Measurements from ENCODE around the gene OGFRL1. TPM values are rescaled to one million over a fixed set of nuclear protein-coding genes. Genes with fewer than 3 reads are reported as not detected.
A peak's percentile ranks its signal among the peaks of the same experiment; 100 is the strongest.
"Not testable (repeated sequence)": the region's sequence is repeated elsewhere in the genome, so short reads cannot be mapped to it uniquely, and the experiment has no call there.

Gene OGFRL1
- polyA plus RNA-seq, 1 donor from 2014 or later, result 8.3 TPM

DNA sequence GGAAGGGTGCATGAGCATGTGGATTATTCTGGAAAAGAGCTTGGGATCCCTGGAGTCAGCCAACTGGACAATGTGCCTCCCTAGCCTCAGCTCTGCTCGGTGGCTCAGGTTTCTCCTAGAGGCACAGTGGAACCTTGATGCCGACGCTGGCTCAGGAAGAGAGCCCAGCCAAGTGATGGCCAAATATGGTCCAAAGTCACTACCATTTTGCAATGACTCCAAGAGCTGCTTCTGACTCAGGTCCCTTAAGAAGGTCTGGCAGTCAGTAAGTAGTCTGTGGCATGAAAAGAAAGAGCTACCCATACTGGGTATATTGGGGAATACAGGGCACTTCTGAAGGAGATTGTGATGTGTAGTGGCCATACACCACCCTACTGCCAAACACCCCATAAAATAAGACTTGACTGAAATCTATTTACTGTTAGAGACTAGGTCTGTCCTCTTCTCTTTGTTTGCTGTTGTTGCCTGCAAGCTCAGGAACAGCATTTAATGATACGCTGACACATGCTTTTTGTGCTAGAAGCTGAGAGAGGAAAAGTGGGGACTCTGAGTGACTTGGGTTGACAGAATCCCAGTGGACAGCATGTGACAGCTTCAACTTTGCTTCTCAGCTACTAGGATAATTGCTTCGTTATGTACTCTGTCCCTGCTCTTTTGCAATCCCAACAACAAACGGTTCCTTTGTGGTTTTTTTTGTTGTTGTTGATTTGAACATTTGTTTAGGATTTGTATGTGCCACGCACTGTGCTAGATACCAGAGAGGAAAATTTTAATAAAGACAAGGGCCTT is 30.3 kb upstream of the OGFRL1 start:
- no peak overlapping the region for H3K27ac ChIP-seq (ENCODE audit: low read length)
- H3K9ac ChIP-seq (ENCODE audit: low read length), result no peak overlapping the region
- no peaks in the 10 kb centered on the region for H3F3A ChIP-seq (ENCODE audit: insufficient read depth, low read length, poor library complexity, severe bottlenecking)
- no peaks in the 10 kb centered on the region for H3K36me3 ChIP-seq (ENCODE audit: insufficient read depth, low read length)
- no peaks in the 10 kb centered on the region for H3K9me2 ChIP-seq (ENCODE audit: insufficient read depth, low read length)
- no peaks in the 10 kb centered on the region for H3K9me3 ChIP-seq (ENCODE audit: low read length)
- H2AFZ ChIP-seq (ENCODE audit: low read depth, low read length), result no peak overlapping the region
- H3K79me2 ChIP-seq (replicated peaks; ENCODE audit: insufficient read depth, low read length), result no peaks in the 10 kb centered on the region
- no peak overlapping the region for H3K4me2 ChIP-seq (ENCODE audit: low read length)
- TF ChIP-seq EP300 (conservative IDR thresholded peaks at IDR 0.05; ENCODE audit: poor library complexity, severe bottlenecking), result peak; percentile 46
- TF ChIP-seq POLR2AphosphoS5 (IDR thresholded peaks at IDR 0.05), result peak; percentile 62
- no peak for TF ChIP-seq TAF1 (IDR thresholded peaks at IDR 0.05; ENCODE audit: low read depth)
- no peaks in the 10 kb centered on the region for H4K20me1 ChIP-seq (ENCODE audit: insufficient read depth)
- H3K27me3 ChIP-seq (ENCODE audit: insufficient read depth, low read depth, low read length), result no peaks in the 10 kb centered on the region
- H3K4me3 ChIP-seq (ENCODE audit: low read length), result no peak overlapping the region

DNA sequence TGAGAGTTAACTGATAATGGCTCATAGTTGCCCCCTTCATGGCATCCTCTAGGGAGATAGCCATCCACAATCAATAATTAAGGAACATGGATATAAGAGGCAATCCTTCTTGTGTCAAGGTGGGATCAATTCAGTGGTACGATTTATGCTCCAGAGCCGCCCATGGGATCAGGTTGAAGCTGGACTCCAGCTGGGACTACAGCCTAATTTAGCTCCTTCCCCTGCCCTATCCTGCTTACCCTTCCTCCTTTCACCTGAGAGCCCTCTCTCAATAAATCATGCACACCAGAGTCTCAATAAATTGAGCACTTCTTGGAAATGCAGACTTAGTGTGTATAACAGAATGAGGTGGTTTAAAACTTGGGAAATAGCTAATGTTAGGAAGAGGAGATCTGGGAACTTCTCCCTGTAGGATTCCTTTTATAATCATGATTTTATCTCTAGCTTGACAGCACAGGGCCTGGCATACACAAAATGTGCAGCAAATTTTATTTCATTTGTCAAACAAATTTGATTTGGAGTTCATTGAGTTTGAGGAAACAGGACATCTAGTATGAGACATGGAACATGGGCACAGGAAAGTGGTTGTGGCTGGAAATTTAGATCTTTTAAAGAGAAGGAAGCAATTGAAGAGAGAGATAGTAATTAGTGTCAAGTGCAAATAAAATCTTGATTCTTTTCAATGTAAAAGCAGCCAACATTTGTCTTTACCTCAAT is 28.6 kb upstream of the OGFRL1 start:
- H3K9me2 ChIP-seq (ENCODE audit: insufficient read depth, low read length), result no peaks in the 10 kb centered on the region
- no peak overlapping the region for H3K9ac ChIP-seq (ENCODE audit: low read length)
- H3K79me2 ChIP-seq (replicated peaks; ENCODE audit: insufficient read depth, low read length), result no peaks in the 10 kb centered on the region
- no peak overlapping the region for H3K4me2 ChIP-seq (ENCODE audit: low read length)
- H3K27me3 ChIP-seq (ENCODE audit: insufficient read depth, low read depth, low read length), result no peaks in the 10 kb centered on the region
- no peak overlapping the region for H2AFZ ChIP-seq (ENCODE audit: low read depth, low read length)
- H3K27ac ChIP-seq (ENCODE audit: low read length), result no peak overlapping the region
- H4K20me1 ChIP-seq (ENCODE audit: insufficient read depth), result no peaks in the 10 kb centered on the region
- H3K36me3 ChIP-seq (ENCODE audit: insufficient read depth, low read length), result no peaks in the 10 kb centered on the region
- no peaks in the 10 kb centered on the region for H3K9me3 ChIP-seq (ENCODE audit: low read length)
- H3K4me3 ChIP-seq (ENCODE audit: low read length), result no peak overlapping the region
- no peaks in the 10 kb centered on the region for H3F3A ChIP-seq (ENCODE audit: insufficient read depth, low read length, poor library complexity, severe bottlenecking)
- TF ChIP-seq, protein P1, sequence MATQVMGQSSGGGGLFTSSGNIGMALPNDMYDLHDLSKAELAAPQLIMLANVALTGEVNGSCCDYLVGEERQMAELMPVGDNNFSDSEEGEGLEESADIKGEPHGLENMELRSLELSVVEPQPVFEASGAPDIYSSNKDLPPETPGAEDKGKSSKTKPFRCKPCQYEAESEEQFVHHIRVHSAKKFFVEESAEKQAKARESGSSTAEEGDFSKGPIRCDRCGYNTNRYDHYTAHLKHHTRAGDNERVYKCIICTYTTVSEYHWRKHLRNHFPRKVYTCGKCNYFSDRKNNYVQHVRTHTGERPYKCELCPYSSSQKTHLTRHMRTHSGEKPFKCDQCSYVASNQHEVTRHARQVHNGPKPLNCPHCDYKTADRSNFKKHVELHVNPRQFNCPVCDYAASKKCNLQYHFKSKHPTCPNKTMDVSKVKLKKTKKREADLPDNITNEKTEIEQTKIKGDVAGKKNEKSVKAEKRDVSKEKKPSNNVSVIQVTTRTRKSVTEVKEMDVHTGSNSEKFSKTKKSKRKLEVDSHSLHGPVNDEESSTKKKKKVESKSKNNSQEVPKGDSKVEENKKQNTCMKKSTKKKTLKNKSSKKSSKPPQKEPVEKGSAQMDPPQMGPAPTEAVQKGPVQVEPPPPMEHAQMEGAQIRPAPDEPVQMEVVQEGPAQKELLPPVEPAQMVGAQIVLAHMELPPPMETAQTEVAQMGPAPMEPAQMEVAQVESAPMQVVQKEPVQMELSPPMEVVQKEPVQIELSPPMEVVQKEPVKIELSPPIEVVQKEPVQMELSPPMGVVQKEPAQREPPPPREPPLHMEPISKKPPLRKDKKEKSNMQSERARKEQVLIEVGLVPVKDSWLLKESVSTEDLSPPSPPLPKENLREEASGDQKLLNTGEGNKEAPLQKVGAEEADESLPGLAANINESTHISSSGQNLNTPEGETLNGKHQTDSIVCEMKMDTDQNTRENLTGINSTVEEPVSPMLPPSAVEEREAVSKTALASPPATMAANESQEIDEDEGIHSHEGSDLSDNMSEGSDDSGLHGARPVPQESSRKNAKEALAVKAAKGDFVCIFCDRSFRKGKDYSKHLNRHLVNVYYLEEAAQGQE (IDR thresholded peaks at IDR 0.05; ENCODE audit: borderline replicate concordance), result no peak
- TF ChIP-seq EZH2 (IDR thresholded peaks at IDR 0.05; ENCODE audit: borderline replicate concordance, insufficient read depth, low read length, poor library complexity, severe bottlenecking) (no peak), EP300 (conservative IDR thresholded peaks at IDR 0.05; ENCODE audit: poor library complexity, severe bottlenecking) (no peak), POLR2AphosphoS5 (IDR thresholded peaks at IDR 0.05) (no peak)
- TF ChIP-seq, protein P2, sequence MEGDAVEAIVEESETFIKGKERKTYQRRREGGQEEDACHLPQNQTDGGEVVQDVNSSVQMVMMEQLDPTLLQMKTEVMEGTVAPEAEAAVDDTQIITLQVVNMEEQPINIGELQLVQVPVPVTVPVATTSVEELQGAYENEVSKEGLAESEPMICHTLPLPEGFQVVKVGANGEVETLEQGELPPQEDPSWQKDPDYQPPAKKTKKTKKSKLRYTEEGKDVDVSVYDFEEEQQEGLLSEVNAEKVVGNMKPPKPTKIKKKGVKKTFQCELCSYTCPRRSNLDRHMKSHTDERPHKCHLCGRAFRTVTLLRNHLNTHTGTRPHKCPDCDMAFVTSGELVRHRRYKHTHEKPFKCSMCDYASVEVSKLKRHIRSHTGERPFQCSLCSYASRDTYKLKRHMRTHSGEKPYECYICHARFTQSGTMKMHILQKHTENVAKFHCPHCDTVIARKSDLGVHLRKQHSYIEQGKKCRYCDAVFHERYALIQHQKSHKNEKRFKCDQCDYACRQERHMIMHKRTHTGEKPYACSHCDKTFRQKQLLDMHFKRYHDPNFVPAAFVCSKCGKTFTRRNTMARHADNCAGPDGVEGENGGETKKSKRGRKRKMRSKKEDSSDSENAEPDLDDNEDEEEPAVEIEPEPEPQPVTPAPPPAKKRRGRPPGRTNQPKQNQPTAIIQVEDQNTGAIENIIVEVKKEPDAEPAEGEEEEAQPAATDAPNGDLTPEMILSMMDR (IDR thresholded peaks at IDR 0.05; ENCODE audit: poor library complexity, severe bottlenecking), result no peak

DNA sequence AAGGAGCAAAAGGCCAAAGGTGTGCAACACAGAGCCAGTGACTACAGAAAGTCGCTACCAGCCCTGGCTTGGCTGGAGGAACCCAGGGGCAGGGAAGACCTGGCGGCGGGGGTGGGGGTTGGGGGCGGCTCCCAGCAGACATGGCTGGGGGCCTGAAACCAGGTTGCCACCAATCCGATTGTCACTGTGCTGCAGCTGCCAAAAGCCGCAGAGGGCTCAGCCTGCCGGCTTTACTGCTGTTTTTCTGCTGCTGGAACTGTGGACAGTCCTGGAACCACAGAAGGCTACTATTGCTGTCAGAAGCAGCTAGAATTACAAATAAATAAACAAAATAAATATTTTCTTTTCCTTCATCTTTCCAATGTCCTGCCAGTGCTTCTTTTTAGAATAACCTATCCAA is 25.7 kb upstream of the OGFRL1 start:
- no peaks in the 10 kb centered on the region for H4K20me1 ChIP-seq (ENCODE audit: insufficient read depth)
- no peak overlapping the region for H3K4me3 ChIP-seq (ENCODE audit: low read length)
- H3K79me2 ChIP-seq (replicated peaks; ENCODE audit: insufficient read depth, low read length), result no peaks in the 10 kb centered on the region
- no peak overlapping the region for H3K27ac ChIP-seq (ENCODE audit: low read length)
- no peak overlapping the region for H3K9ac ChIP-seq (ENCODE audit: low read length)
- no peak for TF ChIP-seq EZH2 (IDR thresholded peaks at IDR 0.05; ENCODE audit: borderline replicate concordance, insufficient read depth, low read length, poor library complexity, severe bottlenecking)
- TF ChIP-seq TAF1 (IDR thresholded peaks at IDR 0.05; ENCODE audit: low read depth), result no peak
- no peak for TF ChIP-seq POLR2AphosphoS5 (IDR thresholded peaks at IDR 0.05)
- TF ChIP-seq MXI1 (conservative IDR thresholded peaks at IDR 0.05; ENCODE audit: poor library complexity, severe bottlenecking), result no peak
- H3K9me2 ChIP-seq (ENCODE audit: insufficient read depth, low read length), result no peaks in the 10 kb centered on the region
- H3K9me3 ChIP-seq (ENCODE audit: low read length), result no peaks in the 10 kb centered on the region
- H3F3A ChIP-seq (ENCODE audit: insufficient read depth, low read length, poor library complexity, severe bottlenecking), result no peaks in the 10 kb centered on the region
- no peaks in the 10 kb centered on the region for H3K27me3 ChIP-seq (ENCODE audit: insufficient read depth, low read depth, low read length)
- no peak overlapping the region for H2AFZ ChIP-seq (ENCODE audit: low read depth, low read length)
- no peaks in the 10 kb centered on the region for H3K36me3 ChIP-seq (ENCODE audit: insufficient read depth, low read length)
- H3K4me2 ChIP-seq (ENCODE audit: low read length), result no peak overlapping the region

DNA sequence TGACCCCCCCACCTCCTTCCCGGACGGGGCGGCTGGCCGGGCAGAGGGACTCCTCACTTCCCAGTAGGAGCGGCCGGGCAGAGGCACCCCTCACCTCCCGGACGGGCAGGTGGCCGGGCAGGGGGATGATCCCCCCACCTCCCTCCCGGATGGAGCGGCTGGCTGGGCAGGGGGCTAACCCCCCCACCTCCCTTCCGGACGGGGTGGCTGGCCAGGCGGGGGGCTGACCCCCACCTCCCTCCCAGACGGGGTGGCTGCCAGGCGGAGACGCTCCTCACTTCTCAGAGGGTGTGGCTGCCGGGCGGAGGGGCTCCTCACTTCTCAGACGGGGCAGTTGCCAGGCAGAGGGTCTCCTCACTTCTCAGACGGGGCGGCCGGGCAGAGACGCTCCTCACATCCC is 22.2 kb upstream of the OGFRL1 start:
- not testable (repeated sequence) for H3K79me2 ChIP-seq (replicated peaks; ENCODE audit: insufficient read depth, low read length); H3K27ac ChIP-seq (ENCODE audit: low read length); H3K4me2 ChIP-seq (ENCODE audit: low read length); H3K27me3 ChIP-seq (ENCODE audit: insufficient read depth, low read depth, low read length); H3F3A ChIP-seq (ENCODE audit: insufficient read depth, low read length, poor library complexity, severe bottlenecking); H4K20me1 ChIP-seq (ENCODE audit: insufficient read depth); H3K9ac ChIP-seq (ENCODE audit: low read length); H3K9me3 ChIP-seq (ENCODE audit: low read length); H2AFZ ChIP-seq (ENCODE audit: low read depth, low read length); H3K9me2 ChIP-seq (ENCODE audit: insufficient read depth, low read length); H3K4me3 ChIP-seq (ENCODE audit: low read length); H3K36me3 ChIP-seq (ENCODE audit: insufficient read depth, low read length)
